GM23338 (cell line): ENCODE measurements around the gene CSDE1. TPM values are rescaled to one million over a fixed set of nuclear protein-coding genes. Genes with fewer than 3 reads are reported as not detected.

Experiments
- ATAC-seq: fragments of 200-7000 bp; cut with Tn5 transposase; 3 replicates; pipeline ENCODE4 v1.9.1; 2020
- DNase-seq: peaks from one replicate; pipeline ENCODE4 v3.0.0-alpha.2; 2015; ENCODE audit warnings: low spot score
- H2AFZ ChIP-seq: fragments of 200-600 bp; sonication (generic); 2 replicates; pipeline ENCODE4 v1.8.0; 2016; ENCODE audit warnings: antibody characterized with exemption, mild to moderate bottlenecking, moderate library complexity
- H3F3A ChIP-seq: fragments of 200-600 bp; sonication (generic); replicated peaks from 2 replicates; pipeline ENCODE4 v1.8.0; 2017; ENCODE audit warnings: antibody characterized with exemption, mixed run types, low read depth
- H3K27ac ChIP-seq: fragments of 200-600 bp; sonication (generic); 2 replicates; pipeline ENCODE4 v1.6.1; 2016; ENCODE audit warnings: low read depth
- H3K27me3 ChIP-seq: fragments of 200-600 bp; sonication (generic); 2 replicates; pipeline ENCODE4 v1.8.0; 2016; ENCODE audit warnings: mild to moderate bottlenecking, mixed run types, moderate library complexity; ENCODE audit not compliant: insufficient read depth
- H3K36me3 ChIP-seq: fragments of 200-600 bp; sonication (generic); 2 replicates; pipeline ENCODE4 v1.8.0; 2016; ENCODE audit warnings: mild to moderate bottlenecking; ENCODE audit not compliant: insufficient read depth
- H3K4me1 ChIP-seq: fragments of 200-600 bp; sonication (generic); 2 replicates; pipeline ENCODE4 v1.8.0; 2016; ENCODE audit warnings: mild to moderate bottlenecking, moderate library complexity; ENCODE audit not compliant: insufficient read depth
- H3K4me2 ChIP-seq: fragments of 200-600 bp; sonication (generic); 2 replicates; pipeline ENCODE4 v1.7.1; 2017; ENCODE audit warnings: mixed run types
- H3K4me3 ChIP-seq: fragments of 200-600 bp; sonication (generic); 2 replicates; pipeline ENCODE4 v1.6.1; 2016; ENCODE audit warnings: mixed run types
- H3K79me2 ChIP-seq: fragments of 200-600 bp; sonication (generic); replicated peaks from 2 replicates; pipeline ENCODE4 v1.8.0; 2017; ENCODE audit warnings: mild to moderate bottlenecking; ENCODE audit not compliant: insufficient read depth
- H3K9me2 ChIP-seq: fragments of 200-600 bp; sonication (generic); 2 replicates; pipeline ENCODE4 v1.8.0; 2017; ENCODE audit not compliant: insufficient read depth
- H4K20me1 ChIP-seq: fragments of 200-600 bp; sonication (generic); replicated peaks from 2 replicates; pipeline ENCODE4 v1.8.0; 2017; ENCODE audit warnings: mild to moderate bottlenecking; ENCODE audit not compliant: insufficient read depth
- H3K27ac Mint-ChIP-seq: 2 replicates; pipeline ENCODE4 v1.8.0; 2020; ENCODE audit warnings: inconsistent platforms, mild to moderate bottlenecking, moderate library complexity, mixed read lengths
- H3K27me3 Mint-ChIP-seq: 3 replicates; pipeline ENCODE4 v1.8.0; 2022; ENCODE audit warnings: low read depth, mild to moderate bottlenecking, moderate library complexity, mixed read lengths, inconsistent platforms; ENCODE audit not compliant: insufficient read depth, poor library complexity
- H3K36me3 Mint-ChIP-seq: 3 replicates; pipeline ENCODE4 v1.8.0; 2021; ENCODE audit warnings: low read depth, mild to moderate bottlenecking, inconsistent platforms, moderate library complexity, mixed read lengths
- H3K4me1 Mint-ChIP-seq: 3 replicates; pipeline ENCODE4 v1.8.0; 2020; ENCODE audit warnings: mild to moderate bottlenecking, inconsistent platforms, mixed read lengths
- H3K4me3 Mint-ChIP-seq: 3 replicates; pipeline ENCODE4 v1.8.0; 2021; ENCODE audit warnings: moderate library complexity, mild to moderate bottlenecking, inconsistent platforms, mixed read lengths
- H3K9me3 Mint-ChIP-seq: 3 replicates; pipeline ENCODE4 v1.8.0; 2020; ENCODE audit warnings: moderate library complexity, mild to moderate bottlenecking, inconsistent platforms, mixed read lengths
- EZH2 ChIP-seq: fragments of 200-600 bp; sonication (generic); IDR thresholded peaks from one replicate; pipeline ENCODE4 v1.8.0; 2017; ENCODE audit warnings: antibody characterized with exemption, mild to moderate bottlenecking, low read depth; ENCODE audit not compliant: unreplicated experiment
- EZH2phosphoT487 ChIP-seq: fragments of 200-600 bp; sonication (generic); IDR thresholded peaks from one replicate; pipeline ENCODE4 v1.8.1; 2018; ENCODE audit warnings: antibody characterized with exemption; ENCODE audit not compliant: unreplicated experiment
- POLR2AphosphoS5 ChIP-seq: IDR thresholded peaks from 2 replicates; pipeline ENCODE4 v1.6.1; 2016; ENCODE audit warnings: antibody characterized with exemption, low read depth
- REST ChIP-seq: IDR thresholded peaks from one replicate; pipeline ENCODE4 v1.6.1; 2018; ENCODE audit warnings: antibody characterized with exemption; ENCODE audit not compliant: unreplicated experiment
- STAT1 ChIP-seq: IDR thresholded peaks from one replicate; pipeline ENCODE4 v1.6.1; 2016; ENCODE audit warnings: antibody characterized with exemption; ENCODE audit not compliant: unreplicated experiment
- ZNF114 ChIP-seq: fragments of 250-450 bp; sonication (Bioruptor Pico); IDR thresholded peaks from 2 replicates; pipeline ENCODE4 v1.5.0; 2020; ENCODE audit warnings: mild to moderate bottlenecking, moderate library complexity
- polyA plus RNA-seq: library from polyadenylated mRNA; unstranded; fragments of >200 nt; fragmentation: Nextera tagmentation; extraction: Ambion mirVana; gene quantifications from 2 replicates; pipeline ENCODE4 v1.2.1, GENCODE V29; 2016
- total RNA-seq: library from RNA; depleted of rRNA; stranded (reverse); fragments of >200 nt; shearing (Covaris generic); gene quantifications from 2 replicates; pipeline ENCODE4 v1.2.3, GENCODE V29; 2014
- TF ChIP-seq, protein P1 (sequence below): IDR thresholded peaks from 2 replicates; pipeline ENCODE4 v1.6.1; 2016; ENCODE audit warnings: antibody characterized with exemption

CSDE1 gene
- total and polyA plus RNA-seq, 2 experiments from 2014 or later: 214 to 1,054 TPM

- Mint-ChIP-seq H3K27ac (no peak overlapping the region), H3K9me3 (no peaks in the 10 kb centered on the region), H3K27me3 (peaks cover 2% of the 10 kb centered on the region), H3K4me1 (no peaks in the 10 kb centered on the region), H3K36me3 (peaks cover 57% of the 10 kb centered on the region), H3K4me3 (no peak overlapping the region)
- TF ChIP-seq, protein P1, sequence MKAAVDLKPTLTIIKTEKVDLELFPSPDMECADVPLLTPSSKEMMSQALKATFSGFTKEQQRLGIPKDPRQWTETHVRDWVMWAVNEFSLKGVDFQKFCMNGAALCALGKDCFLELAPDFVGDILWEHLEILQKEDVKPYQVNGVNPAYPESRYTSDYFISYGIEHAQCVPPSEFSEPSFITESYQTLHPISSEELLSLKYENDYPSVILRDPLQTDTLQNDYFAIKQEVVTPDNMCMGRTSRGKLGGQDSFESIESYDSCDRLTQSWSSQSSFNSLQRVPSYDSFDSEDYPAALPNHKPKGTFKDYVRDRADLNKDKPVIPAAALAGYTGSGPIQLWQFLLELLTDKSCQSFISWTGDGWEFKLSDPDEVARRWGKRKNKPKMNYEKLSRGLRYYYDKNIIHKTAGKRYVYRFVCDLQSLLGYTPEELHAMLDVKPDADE: no peak
- no peak for TF ChIP-seq REST
- TF ChIP-seq ZNF114: no peak
- no peak for TF ChIP-seq EZH2phosphoT487
- TF ChIP-seq EZH2: no peak
- no peak for TF ChIP-seq STAT1
- Histone ChIP-seq H3F3A (no peaks in the 10 kb centered on the region), H2AFZ (no peak overlapping the region), H3K9me2 (no peaks in the 10 kb centered on the region), H3K36me3 (peaks cover 59% of the 10 kb centered on the region), H4K20me1 (no peaks in the 10 kb centered on the region; the same call in none of the 2 replicates), H3K27ac (no peak overlapping the region), H3K27me3 (no peaks in the 10 kb centered on the region), H3K4me2 (no peak overlapping the region), H3K79me2 (peaks cover 24% of the 10 kb centered on the region), H3K4me1 (peaks cover 1% of the 10 kb centered on the region), H3K4me3 (no peak overlapping the region)
- no peak for ATAC-seq
- DNase-seq: no peak
Observed at GRCh38 chr1:114710360-114710759, 47.4 kb downstream of the CSDE1 start.

DNA sequence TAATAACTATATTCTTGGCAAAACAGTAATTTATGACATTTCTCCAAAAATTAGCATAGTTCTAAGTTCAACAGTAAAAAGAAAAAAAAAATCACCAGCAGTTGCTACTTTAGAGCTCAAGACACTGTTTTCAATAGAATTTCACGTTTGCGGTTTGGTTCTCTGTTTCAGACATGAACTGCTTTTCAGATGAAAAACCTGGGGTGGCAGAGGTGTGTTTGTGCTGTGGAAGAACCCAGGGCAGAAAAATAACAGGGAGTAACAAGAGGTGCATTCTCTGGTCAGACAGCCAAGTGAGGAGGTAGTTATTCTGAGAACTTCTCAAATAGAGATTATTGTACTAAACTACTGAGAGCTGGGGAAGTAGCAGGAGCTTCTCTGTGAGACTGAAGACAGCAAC, 50.2 kb downstream of the CSDE1 start:
- Histone ChIP-seq H3K9me2 (no peaks in the 10 kb centered on the region), H3K27ac (no peak overlapping the region), H3F3A (no peaks in the 10 kb centered on the region), H3K36me3 (peaks cover 36% of the 10 kb centered on the region), H3K27me3 (no peaks in the 10 kb centered on the region), H3K4me2 (no peak overlapping the region), H3K4me3 (no peak overlapping the region), H4K20me1 (no peaks in the 10 kb centered on the region; the same call in 1 of the 2 replicates), H2AFZ (no peak overlapping the region), H3K79me2 (no peaks in the 10 kb centered on the region; the same call in 1 of the 2 replicates), H3K4me1 (no peaks in the 10 kb centered on the region)
- TF ChIP-seq POLR2AphosphoS5: no peak
- Mint-ChIP-seq H3K9me3 (no peaks in the 10 kb centered on the region), H3K27me3 (peaks cover 4% of the 10 kb centered on the region), H3K4me1 (no peaks in the 10 kb centered on the region), H3K4me3 (no peak overlapping the region), H3K36me3 (peaks cover 42% of the 10 kb centered on the region), H3K27ac (no peak overlapping the region)
- ATAC-seq (no peak), DNase-seq (no peak)
